ENCODE results near the gene SOST. TPM values are rescaled to one million over a fixed set of nuclear protein-coding genes. Genes with fewer than 3 reads are reported as not detected.

Gene SOST
- polyA plus RNA-seq, 1 of the 3 experiments (the other 2 are of a cell fraction): not detected

DNA sequence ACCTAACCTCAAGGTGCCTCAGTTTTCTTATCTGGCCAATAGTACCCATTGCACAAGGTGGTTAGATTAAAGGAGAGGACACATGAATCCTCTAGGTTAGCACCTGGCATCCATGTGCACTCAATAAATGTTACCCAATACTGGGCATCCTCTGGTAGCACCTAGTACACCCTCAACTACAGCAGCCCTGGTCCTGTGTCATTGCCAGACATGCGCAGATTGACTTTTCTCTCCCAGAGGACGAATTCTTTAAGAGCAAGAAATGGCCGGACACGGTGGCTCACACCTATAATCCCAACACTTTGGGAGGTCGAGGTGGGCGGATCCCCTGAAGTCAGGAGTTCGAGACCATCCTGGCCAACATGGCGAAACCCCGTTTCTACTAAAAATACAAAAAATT is 12.9 kb upstream of the SOST start:
- CTCF ChIA-PET: interaction anchor here (1.5 to 2.1 kb wide), 2 partner anchors 11 to 77 kb away, joined by 4 to 14 read pairs; no protein-coding TSS in a partner anchor

DNA sequence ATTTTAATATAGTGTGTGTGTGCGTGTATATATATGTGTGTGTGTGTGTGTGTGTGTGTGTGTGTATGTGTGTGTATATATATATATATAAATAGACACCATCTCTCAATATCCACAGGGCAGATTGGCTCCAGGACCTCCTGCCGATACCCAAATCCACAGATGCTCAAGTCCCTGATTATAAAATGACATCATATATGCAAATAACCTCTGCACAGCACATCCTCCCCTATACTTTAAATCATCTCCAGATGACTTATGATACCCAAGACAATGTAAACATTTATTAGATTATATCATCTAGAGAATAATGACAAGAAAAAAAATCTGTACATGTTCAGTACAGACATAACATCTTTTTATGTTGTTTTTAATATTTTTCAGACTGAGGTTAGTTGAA is 12.4 kb upstream of the SOST start:
- Histone ChIP-seq H3K9me2 (no peaks in the 10 kb centered on the region), H3K79me2 (ENCODE audit: insufficient read depth) (peaks cover 24% of the 10 kb centered on the region), H3K4me1 (ENCODE audit: control insufficient read depth in 1 of 2, insufficient read depth in 2 of 2, low read depth in 1 of 2, low read length in 1 of 2) (no peaks in the 10 kb centered on the region), H3K4me3 (ENCODE audit: low read depth in 2 of 2, low read length in 1 of 2) (no peak overlapping the region), H3K9me3 (no peaks in the 10 kb centered on the region), H4K20me1 (ENCODE audit: insufficient read depth) (peaks cover 9% of the 10 kb centered on the region; the same call in 1 of the 2 replicates), H3K4me2 (no peak overlapping the region), H3K27me3 (ENCODE audit: insufficient read depth) (no peaks in the 10 kb centered on the region), H3K9ac (no peak overlapping the region), H3K36me3 (replicated peaks in 1 of 2; ENCODE audit: control insufficient read depth in 1 of 2, insufficient read depth in 2 of 2, low read length in 1 of 2) (peaks cover 42 to 61% of the 10 kb centered on the region in 2 experiments), H3K27ac (ENCODE audit: low read depth in 2 of 2, low read length in 1 of 2) (no peak overlapping the region), H3F3A (replicated peaks; ENCODE audit: insufficient read depth) (peaks cover 22% of the 10 kb centered on the region), H2AFZ (ENCODE audit: low read depth) (no peak overlapping the region)
- no peak for TF ChIP-seq NRF1 (IDR thresholded peaks at IDR 0.05; ENCODE audit: low read depth, low read length)
- WGBS (ENCODE audit: low lambda C conversion rate): 96% methylated on average over 2 of the region's 2 CpGs
- ChIA-PET CTCF (interaction anchor here (0.6 to 3.2 kb wide), 2 partner anchors 11 to 120 kb away, joined by 3 to 19 read pairs; no protein-coding TSS in a partner anchor), POLR2A (no interaction called here)
- DNase-seq: no peak

More for the DNA sequence above, 12.9 kb upstream of the SOST start:
- Histone ChIP-seq H4K20me1 (ENCODE audit: insufficient read depth) (peaks cover 13% of the 10 kb centered on the region), H3K9ac (no peak overlapping the region), H3K4me2 (no peak overlapping the region), H3K9me2 (no peaks in the 10 kb centered on the region), H3K4me1 (ENCODE audit: control insufficient read depth in 1 of 2, insufficient read depth in 2 of 2, low read depth in 1 of 2, low read length in 1 of 2) (no peaks in the 10 kb centered on the region), H3K36me3 (replicated peaks in 1 of 2; ENCODE audit: control insufficient read depth in 1 of 2, insufficient read depth in 2 of 2, low read length in 1 of 2) (peaks cover 44 to 58% of the 10 kb centered on the region in 2 experiments), H3K4me3 (ENCODE audit: low read depth in 2 of 2, low read length in 1 of 2) (no peak overlapping the region), H2AFZ (ENCODE audit: low read depth) (no peak overlapping the region), H3K79me2 (ENCODE audit: insufficient read depth) (peaks cover 29% of the 10 kb centered on the region), H3F3A (replicated peaks; ENCODE audit: insufficient read depth) (peaks cover 18% of the 10 kb centered on the region), H3K27me3 (ENCODE audit: insufficient read depth) (no peaks in the 10 kb centered on the region), H3K27ac (ENCODE audit: low read depth in 2 of 2, low read length in 1 of 2) (no peak overlapping the region), H3K9me3 (no peaks in the 10 kb centered on the region)
- POLR2A ChIA-PET: no interaction called here
- no peak for DNase-seq
- WGBS (ENCODE audit: low lambda C conversion rate): 99% methylated on average over 9 of the region's 9 CpGs
- TF ChIP-seq POLR2AphosphoS5 (IDR thresholded peaks at IDR 0.05; ENCODE audit: low read depth, low read length) (no peak), JUND (IDR thresholded peaks at IDR 0.05) (no peak), NFIC (IDR thresholded peaks at IDR 0.05; ENCODE audit: borderline replicate concordance) (no peak), SMC3 (IDR thresholded peaks at IDR 0.05; ENCODE audit: low read depth, low read length) (no peak), MXI1 (IDR thresholded peaks at IDR 0.05; ENCODE audit: low read depth, low read length) (no peak), RCOR1 (IDR thresholded peaks at IDR 0.05; ENCODE audit: low read length) (no peak), MEF2A (IDR thresholded peaks at IDR 0.05; ENCODE audit: borderline replicate concordance, low read depth) (no peak), CHD2 (IDR thresholded peaks at IDR 0.05; ENCODE audit: low read length, partially characterized antibody) (no peak)
- TF ChIP-seq, protein P1, sequence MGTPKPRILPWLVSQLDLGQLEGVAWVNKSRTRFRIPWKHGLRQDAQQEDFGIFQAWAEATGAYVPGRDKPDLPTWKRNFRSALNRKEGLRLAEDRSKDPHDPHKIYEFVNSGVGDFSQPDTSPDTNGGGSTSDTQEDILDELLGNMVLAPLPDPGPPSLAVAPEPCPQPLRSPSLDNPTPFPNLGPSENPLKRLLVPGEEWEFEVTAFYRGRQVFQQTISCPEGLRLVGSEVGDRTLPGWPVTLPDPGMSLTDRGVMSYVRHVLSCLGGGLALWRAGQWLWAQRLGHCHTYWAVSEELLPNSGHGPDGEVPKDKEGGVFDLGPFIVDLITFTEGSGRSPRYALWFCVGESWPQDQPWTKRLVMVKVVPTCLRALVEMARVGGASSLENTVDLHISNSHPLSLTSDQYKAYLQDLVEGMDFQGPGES (IDR thresholded peaks at IDR 0.05; ENCODE audit: low read depth, low read length): no peak
- TF ChIP-seq, protein P2, sequence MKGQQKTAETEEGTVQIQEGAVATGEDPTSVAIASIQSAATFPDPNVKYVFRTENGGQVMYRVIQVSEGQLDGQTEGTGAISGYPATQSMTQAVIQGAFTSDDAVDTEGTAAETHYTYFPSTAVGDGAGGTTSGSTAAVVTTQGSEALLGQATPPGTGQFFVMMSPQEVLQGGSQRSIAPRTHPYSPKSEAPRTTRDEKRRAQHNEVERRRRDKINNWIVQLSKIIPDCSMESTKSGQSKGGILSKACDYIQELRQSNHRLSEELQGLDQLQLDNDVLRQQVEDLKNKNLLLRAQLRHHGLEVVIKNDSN (IDR thresholded peaks at IDR 0.05; ENCODE audit: borderline replicate concordance, low read depth): no peak
- TF ChIP-seq, protein P3, sequence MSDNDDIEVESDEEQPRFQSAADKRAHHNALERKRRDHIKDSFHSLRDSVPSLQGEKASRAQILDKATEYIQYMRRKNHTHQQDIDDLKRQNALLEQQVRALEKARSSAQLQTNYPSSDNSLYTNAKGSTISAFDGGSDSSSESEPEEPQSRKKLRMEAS (IDR thresholded peaks at IDR 0.05; ENCODE audit: low read depth): no peak
- TF ChIP-seq, protein P4, sequence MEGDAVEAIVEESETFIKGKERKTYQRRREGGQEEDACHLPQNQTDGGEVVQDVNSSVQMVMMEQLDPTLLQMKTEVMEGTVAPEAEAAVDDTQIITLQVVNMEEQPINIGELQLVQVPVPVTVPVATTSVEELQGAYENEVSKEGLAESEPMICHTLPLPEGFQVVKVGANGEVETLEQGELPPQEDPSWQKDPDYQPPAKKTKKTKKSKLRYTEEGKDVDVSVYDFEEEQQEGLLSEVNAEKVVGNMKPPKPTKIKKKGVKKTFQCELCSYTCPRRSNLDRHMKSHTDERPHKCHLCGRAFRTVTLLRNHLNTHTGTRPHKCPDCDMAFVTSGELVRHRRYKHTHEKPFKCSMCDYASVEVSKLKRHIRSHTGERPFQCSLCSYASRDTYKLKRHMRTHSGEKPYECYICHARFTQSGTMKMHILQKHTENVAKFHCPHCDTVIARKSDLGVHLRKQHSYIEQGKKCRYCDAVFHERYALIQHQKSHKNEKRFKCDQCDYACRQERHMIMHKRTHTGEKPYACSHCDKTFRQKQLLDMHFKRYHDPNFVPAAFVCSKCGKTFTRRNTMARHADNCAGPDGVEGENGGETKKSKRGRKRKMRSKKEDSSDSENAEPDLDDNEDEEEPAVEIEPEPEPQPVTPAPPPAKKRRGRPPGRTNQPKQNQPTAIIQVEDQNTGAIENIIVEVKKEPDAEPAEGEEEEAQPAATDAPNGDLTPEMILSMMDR (IDR thresholded peaks at IDR 0.05): no peak
